Duodenal mucosa (tissue), 2 donors: Measurements from ENCODE around the gene KIF24.
A peak's percentile ranks its signal among the peaks of the same experiment; 100 is the strongest.

Source experiments
- H3K27ac ChIP-seq: one replicate; pipeline ENCODE4 v1.7.0; 2013; ENCODE audit warnings: low read depth, low read length
- H3K27me3 ChIP-seq, 2 donors: one replicate each; pipeline ENCODE4 v1.7.0; 2013; ENCODE audit warnings: low read length in 2 of 2, control low read depth in 1 of 2; ENCODE audit not compliant: insufficient read depth in 2 of 2, control insufficient read depth in 1 of 2
- H3K36me3 ChIP-seq, 2 donors: one replicate each; pipeline ENCODE4 v1.7.0; 2013; ENCODE audit warnings: low read length in 2 of 2, control low read depth in 1 of 2; ENCODE audit not compliant: insufficient read depth in 2 of 2, control insufficient read depth in 1 of 2
- H3K4me1 ChIP-seq, 2 donors: one replicate each; pipeline ENCODE4 v1.7.0; 2013; ENCODE audit warnings: low read length in 2 of 2, control low read depth in 1 of 2; ENCODE audit not compliant: insufficient read depth in 2 of 2, control insufficient read depth in 1 of 2
- H3K4me3 ChIP-seq, 2 donors: one replicate each; pipeline ENCODE4 v1.7.0; 2013; ENCODE audit warnings: low read length in 2 of 2, low read depth in 1 of 2
- H3K9ac ChIP-seq, 2 donors: one replicate each; pipeline ENCODE4 v1.7.0; 2013; ENCODE audit warnings: low read length in 2 of 2, low read depth in 1 of 2
- H3K9me3 ChIP-seq, 2 donors: one replicate each; pipeline ENCODE4 v1.7.0; 2013; ENCODE audit warnings: low read length in 2 of 2, control low read depth in 1 of 2; ENCODE audit not compliant: control insufficient read depth in 1 of 2

KIF24 gene

GRCh38 chr9:34328987-34329832, at the start of gene KIF24, which contains the start of gene NUDT2:
Gene KIF24 (minus strand): TSS chr9:34329268. CDS start chr9:34311346, 17,922 bp downstream.
Gene NUDT2 (plus strand): TSS chr9:34329569. CDS start chr9:34339040, 9,471 bp downstream.
- H3K27me3 ChIP-seq: no peaks in the 10 kb centered on the region
- H3K9me3 ChIP-seq: no peaks in the 10 kb centered on the region
- H3K4me3 ChIP-seq: peak within 1 kb of the TSS; percentile 92 to 100
- H3K9ac ChIP-seq: peak within 1 kb of the TSS; percentile 98 to 100
- peaks cover 9 to 17% of the 10 kb centered on the region in 2 donors for H3K4me1 ChIP-seq
- H3K27ac ChIP-seq: peak within 1 kb of the TSS; percentile 97
- H3K36me3 ChIP-seq: no peaks in the 10 kb centered on the region

- peaks cover 43 to 57% of the 10 kb centered on the region in 2 donors for H3K4me1 ChIP-seq
- no peak overlapping the region for H3K27ac ChIP-seq
- no peaks in the 10 kb centered on the region for H3K27me3 ChIP-seq
These were observed 49.5 kb upstream of the KIF24 start for GRCh38 chr9:34378376-34379060.

GRCh38 chr9:34377404-34377746, 48.3 kb upstream of the KIF24 start:
- H3K4me1 ChIP-seq: peaks cover 43 to 53% of the 10 kb centered on the region in 2 donors
- H3K27ac ChIP-seq: peak overlapping the region; percentile 48
- H3K9ac ChIP-seq: peak overlapping the region; percentile 62 to 69
- peak overlapping the region; percentile 81 to 83 for H3K4me3 ChIP-seq
- peaks cover 0 to 2% of the 10 kb centered on the region in 2 donors for H3K36me3 ChIP-seq
- H3K27me3 ChIP-seq: no peaks in the 10 kb centered on the region
- H3K9me3 ChIP-seq: no peaks in the 10 kb centered on the region

More at GRCh38 chr9:34378376-34379060, 49.5 kb upstream of the KIF24 start:
- no peaks in the 10 kb centered on the region for H3K9me3 ChIP-seq
- no peaks in the 10 kb centered on the region for H3K36me3 ChIP-seq
- peak overlapping the region in 1 of 2 donors; percentile 66 for H3K9ac ChIP-seq
- H3K4me3 ChIP-seq: no peak overlapping the region

- H3K9me3 ChIP-seq: no peaks in the 10 kb centered on the region
- peak within 1 kb of the TSS; percentile 86 for H3K27ac ChIP-seq
- H3K4me3 ChIP-seq: peak within 1 kb of the TSS; percentile 81 to 83
- peaks cover 43 to 53% of the 10 kb centered on the region in 2 donors for H3K4me1 ChIP-seq
- peaks cover 4 to 8% of the 10 kb centered on the region in 2 donors for H3K36me3 ChIP-seq
- no peaks in the 10 kb centered on the region for H3K27me3 ChIP-seq
- peak within 1 kb of the TSS; percentile 96 for H3K9ac ChIP-seq
These were observed 47.7 kb upstream of the KIF24 start, which contains the start of gene MYORG for GRCh38 chr9:34376596-34377403. Gene MYORG (minus strand): TSS chr9:34376898. CDS start chr9:34372943, 3,955 bp downstream.

GRCh38 chr9:34375901-34376595, 47.0 kb upstream of the KIF24 start:
- H3K4me1 ChIP-seq: peaks cover 39 to 48% of the 10 kb centered on the region in 2 donors

GRCh38 chr9:34374905-34375552, 46.0 kb upstream of the KIF24 start:
- H3K36me3 ChIP-seq: peaks cover 16 to 25% of the 10 kb centered on the region in 2 donors
- H3K4me1 ChIP-seq: peaks cover 31 to 40% of the 10 kb centered on the region in 2 donors
- peak overlapping the region; percentile 81 to 83 for H3K4me3 ChIP-seq
- no peaks in the 10 kb centered on the region for H3K27me3 ChIP-seq
- H3K9ac ChIP-seq: peak overlapping the region; percentile 96
- H3K9me3 ChIP-seq: no peaks in the 10 kb centered on the region
- H3K27ac ChIP-seq: peak overlapping the region; percentile 86

More at GRCh38 chr9:34375901-34376595, 47.0 kb upstream of the KIF24 start:
- Histone ChIP-seq H3K9ac (peak overlapping the region; percentile 96), H3K27ac (peak overlapping the region; percentile 86), H3K27me3 (no peaks in the 10 kb centered on the region), H3K36me3 (peaks cover 7 to 15% of the 10 kb centered on the region in 2 donors), H3K9me3 (no peaks in the 10 kb centered on the region), H3K4me3 (peak overlapping the region; percentile 81 to 83)

GRCh38 chr9:34374339-34374738, 45.3 kb upstream of the KIF24 start:
- Histone ChIP-seq H3K9ac (peak overlapping the region; percentile 41 to 54), H3K36me3 (peaks cover 23 to 31% of the 10 kb centered on the region in 2 donors), H3K27me3 (no peaks in the 10 kb centered on the region), H3K4me1 (peaks cover 25 to 34% of the 10 kb centered on the region in 2 donors), H3K9me3 (no peaks in the 10 kb centered on the region), H3K4me3 (peak overlapping the region; percentile 43 to 81), H3K27ac (peak overlapping the region; percentile 35)

- Histone ChIP-seq H3K27ac (no peak overlapping the region), H3K9ac (peak overlapping the region in 1 of 2 donors; percentile 54), H3K36me3 (peaks cover 23 to 31% of the 10 kb centered on the region in 2 donors), H3K4me3 (peak overlapping the region in 1 of 2 donors; percentile 43), H3K27me3 (no peaks in the 10 kb centered on the region), H3K9me3 (no peaks in the 10 kb centered on the region), H3K4me1 (peaks cover 19 to 29% of the 10 kb centered on the region in 2 donors)
These were observed 44.7 kb upstream of the KIF24 start for GRCh38 chr9:34373749-34374148.
